SK-N-SH (cell line): ENCODE results near the gene WDR27.

Experiments used
- CHD2 ChIP-seq: fragments of 150-350 bp; IDR thresholded peaks from 2 replicates; pipeline ENCODE4 v1.6.1; 2018; ENCODE audit warnings: low read length; ENCODE audit not compliant: partially characterized antibody
- CTCF ChIP-seq: fragments of 200-600 bp; sonication (generic); IDR thresholded peaks from 2 replicates; pipeline ENCODE4 v1.6.1; 2017; ENCODE audit warnings: antibody characterized with exemption, mild to moderate bottlenecking, moderate library complexity
- EP300 ChIP-seq, 2 experiments: IDR thresholded peaks; 2 replicates each; pipeline versions ENCODE4 v1.4.0 to v1.6.1; 2012; ENCODE audit warnings: borderline replicate concordance in 1 of 2, low read depth in 1 of 2, low read length in 1 of 2
- GATA2 ChIP-seq: sonication (generic); formaldehyde crosslinking; IDR thresholded peaks from 2 replicates; pipeline ENCODE4 v1.5.0; 2020; ENCODE audit warnings: mild to moderate bottlenecking, missing genetic modification reagents
- MXI1 ChIP-seq: IDR thresholded peaks from 2 replicates; pipeline ENCODE4 v1.6.1; 2012; ENCODE audit warnings: mild to moderate bottlenecking, low read depth, low read length, improper control_type of control experiment
- PBX3 ChIP-seq: IDR thresholded peaks from 2 replicates; pipeline ENCODE4; 2012
- POLR2AphosphoS5 ChIP-seq: IDR thresholded peaks from 2 replicates; pipeline ENCODE4 v1.6.1; 2012; ENCODE audit warnings: low read depth, low read length
- RFX5 ChIP-seq: IDR thresholded peaks from 2 replicates; pipeline ENCODE4 v1.6.1; 2012; ENCODE audit warnings: mild to moderate bottlenecking, improper control_type of control experiment, low read length
- USF2 ChIP-seq: fragments of 150-350 bp; IDR thresholded peaks from 2 replicates; pipeline ENCODE4 v1.6.1; 2017; ENCODE audit warnings: antibody characterized with exemption, low read length, low read depth, borderline replicate concordance
- TF ChIP-seq, protein P1 (sequence below): IDR thresholded peaks from 2 replicates; pipeline ENCODE4 v1.4.0; 2012; ENCODE audit warnings: low read depth

GRCh38 chr6:169566961-169567750 is 134.7 kb downstream of the WDR27 start:
- TF ChIP-seq EP300 (IDR thresholded peaks at IDR 0.05; ENCODE audit: borderline replicate concordance in 1 of 2, low read depth in 1 of 2, low read length in 1 of 2): no peak
- no peak for TF ChIP-seq CTCF
- TF ChIP-seq POLR2AphosphoS5: no peak
- no peak for TF ChIP-seq CHD2
- no peak for TF ChIP-seq USF2
- no peak for TF ChIP-seq GATA2 (CRISPR knock-in tag)
- TF ChIP-seq RFX5: no peak
- no peak for TF ChIP-seq MXI1
- TF ChIP-seq, protein P1, sequence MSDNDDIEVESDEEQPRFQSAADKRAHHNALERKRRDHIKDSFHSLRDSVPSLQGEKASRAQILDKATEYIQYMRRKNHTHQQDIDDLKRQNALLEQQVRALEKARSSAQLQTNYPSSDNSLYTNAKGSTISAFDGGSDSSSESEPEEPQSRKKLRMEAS: no peak
- TF ChIP-seq PBX3: no peak
